ENCODE data around the gene ARHGAP4. TPM values are rescaled to one million over a fixed set of nuclear protein-coding genes. Genes with fewer than 3 reads are reported as not detected.

ARHGAP4 gene
- total RNA-seq, 1 donor from 2014 or later: 16.4 TPM

DNA sequence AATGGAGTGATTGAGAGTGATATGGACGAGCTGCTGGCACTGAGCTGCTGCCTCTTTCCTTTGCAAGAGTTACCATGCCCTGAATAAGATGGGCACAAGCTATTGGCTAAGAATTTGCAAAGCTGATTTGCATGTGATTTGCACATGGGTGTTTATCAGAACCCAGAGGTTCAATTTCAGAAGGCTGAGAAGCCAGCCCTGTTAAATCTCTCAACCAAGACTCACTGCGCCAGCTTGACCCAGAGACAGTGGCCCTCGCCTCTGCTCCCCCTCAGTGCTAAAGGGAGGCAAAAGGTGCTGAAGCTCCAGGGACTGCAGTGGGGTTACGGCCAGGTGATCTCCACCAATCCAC lies 701 bp downstream of the ARHGAP4 start:
- Mint-ChIP-seq H3K27ac (no peak overlapping the region), H3K36me3 (ENCODE audit: insufficient read depth) (no peaks in the 10 kb centered on the region), H3K4me3 (ENCODE audit: low read depth) (peak overlapping the region; percentile 54), H3K27me3 (no peaks in the 10 kb centered on the region), H3K4me1 (ENCODE audit: low read depth) (peaks cover 6% of the 10 kb centered on the region), H3K9me3 (ENCODE audit: low read depth) (peaks cover 3% of the 10 kb centered on the region)
- TF ChIP-seq, protein P1, sequence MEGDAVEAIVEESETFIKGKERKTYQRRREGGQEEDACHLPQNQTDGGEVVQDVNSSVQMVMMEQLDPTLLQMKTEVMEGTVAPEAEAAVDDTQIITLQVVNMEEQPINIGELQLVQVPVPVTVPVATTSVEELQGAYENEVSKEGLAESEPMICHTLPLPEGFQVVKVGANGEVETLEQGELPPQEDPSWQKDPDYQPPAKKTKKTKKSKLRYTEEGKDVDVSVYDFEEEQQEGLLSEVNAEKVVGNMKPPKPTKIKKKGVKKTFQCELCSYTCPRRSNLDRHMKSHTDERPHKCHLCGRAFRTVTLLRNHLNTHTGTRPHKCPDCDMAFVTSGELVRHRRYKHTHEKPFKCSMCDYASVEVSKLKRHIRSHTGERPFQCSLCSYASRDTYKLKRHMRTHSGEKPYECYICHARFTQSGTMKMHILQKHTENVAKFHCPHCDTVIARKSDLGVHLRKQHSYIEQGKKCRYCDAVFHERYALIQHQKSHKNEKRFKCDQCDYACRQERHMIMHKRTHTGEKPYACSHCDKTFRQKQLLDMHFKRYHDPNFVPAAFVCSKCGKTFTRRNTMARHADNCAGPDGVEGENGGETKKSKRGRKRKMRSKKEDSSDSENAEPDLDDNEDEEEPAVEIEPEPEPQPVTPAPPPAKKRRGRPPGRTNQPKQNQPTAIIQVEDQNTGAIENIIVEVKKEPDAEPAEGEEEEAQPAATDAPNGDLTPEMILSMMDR (IDR thresholded peaks at IDR 0.05; ENCODE audit: unreplicated experiment): no peak
- DNase-seq (ENCODE audit: low spot score, unreplicated experiment): no peak

DNA sequence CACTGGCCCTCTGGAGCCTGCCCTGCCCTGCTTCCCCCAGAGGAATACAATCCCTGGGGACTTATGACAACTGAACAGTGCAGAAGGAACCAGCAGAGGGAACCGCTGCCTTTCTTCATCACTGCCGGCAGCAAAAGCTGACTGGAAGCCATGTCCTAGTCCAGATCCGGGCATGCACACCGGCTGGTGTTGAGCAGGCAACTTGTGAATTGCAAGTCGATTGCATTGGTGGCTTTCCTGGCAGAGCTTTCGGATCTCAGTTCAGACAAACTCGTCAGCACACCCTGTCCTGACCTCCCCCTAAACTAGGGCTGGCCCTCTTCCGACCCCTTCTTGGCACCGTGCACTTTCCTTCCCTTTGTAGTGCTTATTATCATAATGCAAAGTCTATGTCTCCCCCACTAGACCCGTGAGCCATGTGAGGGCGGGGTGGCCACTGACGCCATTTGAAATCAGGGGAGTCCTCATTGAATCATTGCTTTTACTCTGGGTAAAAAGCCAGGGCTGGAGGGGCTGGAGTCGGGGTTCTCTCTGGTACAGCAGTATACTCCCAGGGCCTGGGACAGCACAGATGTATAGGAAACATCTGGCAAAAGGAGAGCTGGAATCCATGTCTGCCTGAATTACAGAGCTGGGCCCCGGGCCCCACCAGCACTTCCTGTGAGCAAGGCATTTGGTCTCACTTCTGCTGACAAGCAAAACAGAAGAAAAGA lies 1.8 kb downstream of the ARHGAP4 start:
- Mint-ChIP-seq H3K4me3 (ENCODE audit: low read depth) (no peak overlapping the region), H3K4me1 (ENCODE audit: low read depth) (peaks cover 6% of the 10 kb centered on the region), H3K36me3 (ENCODE audit: insufficient read depth) (no peaks in the 10 kb centered on the region), H3K9me3 (ENCODE audit: low read depth) (peaks cover 3% of the 10 kb centered on the region), H3K27ac (no peak overlapping the region), H3K27me3 (no peaks in the 10 kb centered on the region)
- TF ChIP-seq, protein P1 (IDR thresholded peaks at IDR 0.05; ENCODE audit: unreplicated experiment): peak; percentile 22
- no peak for DNase-seq (ENCODE audit: low spot score, unreplicated experiment)

DNA sequence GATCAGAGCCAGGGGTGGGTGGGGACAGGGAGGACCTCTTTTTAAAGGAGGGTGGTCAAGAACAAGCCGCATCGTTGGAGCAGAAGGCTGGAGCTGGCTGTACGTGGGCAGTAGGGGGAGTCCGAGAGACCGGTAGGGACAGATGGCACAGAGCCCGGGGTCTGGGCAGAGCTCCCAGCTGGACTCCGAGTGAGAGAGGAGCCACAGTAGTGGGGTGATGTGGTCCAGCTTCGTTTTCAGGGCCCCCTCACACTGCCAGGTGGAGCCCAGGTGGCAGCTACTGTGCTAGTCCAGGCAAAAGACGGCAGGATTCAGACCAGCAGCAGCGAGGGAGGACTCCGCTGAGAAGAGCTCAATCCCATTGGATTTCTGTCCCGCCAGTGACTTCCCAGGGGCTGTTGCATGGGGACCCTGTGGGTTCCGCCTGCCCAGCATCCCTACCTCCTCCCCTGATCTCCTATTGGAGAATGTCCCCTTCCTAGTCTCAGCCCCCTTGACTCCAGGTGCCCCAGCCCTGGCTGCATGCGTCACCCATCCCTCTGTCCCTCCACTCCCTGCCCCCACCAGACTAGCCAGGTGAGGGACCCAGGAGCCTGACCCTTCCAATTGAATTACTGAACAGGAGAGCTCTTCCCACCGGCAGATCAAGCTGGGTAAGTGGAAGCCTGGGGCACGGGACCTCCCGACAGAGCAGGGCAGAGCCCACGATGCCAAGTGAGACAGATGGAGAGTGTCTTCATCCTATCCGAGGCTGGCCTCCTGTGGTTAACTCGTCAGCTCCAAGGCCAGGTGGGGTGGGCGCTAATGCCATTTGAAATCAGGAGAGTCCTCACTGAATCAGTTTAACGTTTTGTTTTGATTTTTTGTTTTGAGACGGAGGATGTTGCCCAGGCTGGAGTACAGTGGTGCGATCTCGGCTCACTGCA lies 2.9 kb downstream of the ARHGAP4 start:
- no peak for DNase-seq (ENCODE audit: low spot score, unreplicated experiment)
- H3K4me3 Mint-ChIP-seq (ENCODE audit: low read depth): no peak overlapping the region
- no peaks in the 10 kb centered on the region for H3K27me3 Mint-ChIP-seq
- H3K27ac Mint-ChIP-seq: no peak overlapping the region
- TF ChIP-seq, protein P1 (IDR thresholded peaks at IDR 0.05; ENCODE audit: unreplicated experiment): peak; percentile 33
- H3K36me3 Mint-ChIP-seq (ENCODE audit: insufficient read depth): no peaks in the 10 kb centered on the region
- no peaks in the 10 kb centered on the region for H3K9me3 Mint-ChIP-seq (ENCODE audit: low read depth)
- H3K4me1 Mint-ChIP-seq (ENCODE audit: low read depth): peaks cover 2% of the 10 kb centered on the region

DNA sequence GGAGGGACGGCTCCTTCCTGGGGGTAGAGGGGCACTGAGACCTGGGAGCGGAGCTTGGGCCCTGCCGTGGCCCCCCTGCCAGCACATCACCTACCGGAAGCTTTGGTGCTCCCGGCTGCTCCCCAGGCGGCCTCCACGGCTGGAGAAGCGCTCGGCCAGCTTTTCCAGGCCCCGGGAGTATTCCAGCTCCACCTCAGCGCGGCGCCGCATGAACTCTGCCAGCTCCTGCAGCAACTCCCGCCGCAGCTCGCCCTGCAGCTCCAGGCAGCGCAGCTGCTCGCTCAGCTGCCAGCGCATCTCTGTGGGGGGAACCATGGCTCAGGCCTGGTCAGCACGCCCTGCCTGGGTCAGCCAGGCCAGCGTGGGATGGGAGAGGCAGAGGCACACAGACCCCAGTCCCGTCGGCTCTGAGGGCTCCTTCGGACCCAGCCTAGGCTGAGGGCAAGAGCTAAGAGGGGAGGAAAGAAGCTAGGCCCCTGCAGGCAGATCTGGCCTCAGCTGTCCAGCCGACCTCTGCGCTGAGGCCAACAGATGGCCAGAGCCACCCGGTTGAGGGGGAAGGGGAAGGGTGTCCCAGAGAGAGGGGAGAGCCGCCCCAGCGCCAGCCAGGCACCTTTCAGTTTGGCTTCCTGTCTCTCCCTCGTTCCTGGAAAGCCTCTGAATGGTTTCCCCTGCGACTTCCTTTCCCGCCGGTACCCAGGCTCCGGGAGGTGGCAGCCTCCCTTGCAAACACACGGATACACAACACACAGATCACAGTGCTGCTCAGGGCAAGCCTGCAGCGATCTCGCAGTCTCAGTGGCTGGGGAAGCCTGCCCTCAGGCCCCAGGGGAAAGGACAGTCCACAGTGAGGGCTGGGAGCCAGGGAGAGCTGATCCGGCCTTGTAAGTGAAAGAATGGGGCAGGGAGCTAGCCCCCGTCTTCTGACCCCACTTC lies 4.3 kb downstream of the ARHGAP4 start:
- Mint-ChIP-seq H3K27ac (no peak overlapping the region), H3K4me1 (ENCODE audit: low read depth) (peaks cover 2% of the 10 kb centered on the region), H3K36me3 (ENCODE audit: insufficient read depth) (peaks cover 1% of the 10 kb centered on the region), H3K27me3 (no peaks in the 10 kb centered on the region), H3K4me3 (ENCODE audit: low read depth) (no peak overlapping the region), H3K9me3 (ENCODE audit: low read depth) (no peaks in the 10 kb centered on the region)
- TF ChIP-seq, protein P1 (IDR thresholded peaks at IDR 0.05; ENCODE audit: unreplicated experiment): no peak
- DNase-seq (ENCODE audit: low spot score, unreplicated experiment): no peak

DNA sequence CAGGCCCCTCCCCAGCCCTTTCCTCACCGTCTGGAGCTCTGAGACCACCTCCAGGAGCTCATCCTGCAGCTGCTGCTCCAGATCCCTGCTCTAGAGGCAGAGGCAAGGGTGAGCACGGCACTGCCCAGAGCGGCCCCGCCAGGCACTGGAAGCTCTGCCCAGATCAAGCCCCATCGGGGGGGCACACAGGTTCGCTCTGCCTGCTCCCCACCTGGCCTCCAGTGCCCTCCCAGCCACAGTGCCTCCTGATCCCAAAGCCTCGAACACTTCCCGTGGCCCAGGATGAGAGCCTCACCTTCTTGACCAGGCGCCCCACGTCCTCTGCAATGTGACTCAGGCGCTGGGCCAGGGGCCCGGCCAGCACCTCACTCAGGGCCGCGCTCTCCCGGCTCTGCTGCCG lies 5.0 kb downstream of the ARHGAP4 start:
- TF ChIP-seq, protein P1 (IDR thresholded peaks at IDR 0.05; ENCODE audit: unreplicated experiment): no peak
- no peak overlapping the region for H3K27ac Mint-ChIP-seq
- no peaks in the 10 kb centered on the region for H3K9me3 Mint-ChIP-seq (ENCODE audit: low read depth)

More for the DNA sequence above, 5.0 kb downstream of the ARHGAP4 start:
- Mint-ChIP-seq H3K4me3 (ENCODE audit: low read depth) (no peak overlapping the region), H3K36me3 (ENCODE audit: insufficient read depth) (peaks cover 1% of the 10 kb centered on the region), H3K27me3 (no peaks in the 10 kb centered on the region), H3K4me1 (ENCODE audit: low read depth) (peaks cover 2% of the 10 kb centered on the region)
- DNase-seq (ENCODE audit: low spot score, unreplicated experiment): no peak

Measured in progenitor cell of endocrine pancreas (in vitro differentiated cells).